HG03432 (cell line): ENCODE results near the gene EML5.
"Not testable (repeated sequence)": the region's sequence is repeated elsewhere in the genome, so short reads cannot be mapped to it uniquely, and the experiment has no call there.

Experiments used
- ATAC-seq: cut with Tn5 transposase; IDR thresholded peaks from one replicate; pipeline ENCODE4 v1.9.1; 2021; ENCODE audit warnings: mild to moderate bottlenecking, moderate library complexity; ENCODE audit not compliant: unreplicated experiment

EML5 gene

DNA sequence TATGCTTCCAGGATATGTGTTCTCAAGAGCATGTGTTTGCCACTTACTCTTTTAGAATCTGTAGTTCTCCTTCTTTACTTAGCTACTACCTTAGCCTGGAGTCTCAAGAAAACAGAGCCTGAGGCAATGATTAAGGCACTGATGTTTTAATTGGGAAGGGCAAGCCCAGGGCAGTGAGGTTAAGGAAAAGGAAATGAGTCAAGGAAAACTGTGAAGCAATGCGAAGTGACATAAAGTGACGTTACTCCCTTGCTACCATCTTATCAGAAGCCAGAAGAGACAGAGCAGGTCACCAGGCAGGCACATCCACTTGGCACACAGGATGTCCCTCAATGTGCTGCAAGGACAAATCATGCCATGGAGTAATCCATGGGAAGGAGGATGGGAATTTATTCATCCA, 11.3 kb upstream of the EML5 start:
- ATAC-seq: no peak

DNA sequence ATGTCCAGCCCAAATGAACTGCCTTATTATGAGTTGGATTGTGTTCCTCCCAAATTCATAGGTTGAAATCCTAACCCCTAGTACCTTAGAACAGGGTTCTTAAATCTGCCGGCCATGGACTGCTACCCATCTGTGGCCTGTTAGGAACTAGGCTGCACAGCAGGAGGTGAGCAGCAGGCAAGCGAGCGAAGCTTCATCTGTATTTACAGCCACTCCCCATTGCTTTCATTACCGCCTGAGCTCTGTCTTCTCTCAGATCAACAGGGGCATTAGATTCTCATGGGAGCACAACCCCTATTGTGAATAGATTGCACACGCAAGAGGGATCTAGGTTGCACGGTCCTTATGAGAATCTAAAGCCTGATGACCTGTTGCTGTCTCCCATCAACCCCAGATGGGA, 9.8 kb upstream of the EML5 start:
- no peak for ATAC-seq

DNA sequence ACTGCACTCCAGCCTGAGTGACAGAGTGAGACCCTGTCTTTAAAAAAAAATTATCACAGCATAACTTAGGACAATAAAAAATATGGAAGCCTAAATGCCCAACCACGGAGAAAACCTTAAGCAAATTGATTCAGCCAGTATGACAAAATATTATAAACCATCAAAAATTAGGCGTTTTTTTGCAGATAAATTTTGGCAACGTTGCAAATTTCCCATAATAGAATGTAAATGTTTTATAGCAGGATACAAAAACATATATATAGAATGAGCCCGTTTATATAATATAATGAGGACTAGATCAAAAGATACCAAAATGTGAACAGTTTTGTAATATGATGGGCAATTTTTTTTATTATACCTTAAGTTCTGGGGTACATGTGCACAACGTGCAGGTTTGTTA, 6.8 kb upstream of the EML5 start:
- ATAC-seq: no peak

DNA sequence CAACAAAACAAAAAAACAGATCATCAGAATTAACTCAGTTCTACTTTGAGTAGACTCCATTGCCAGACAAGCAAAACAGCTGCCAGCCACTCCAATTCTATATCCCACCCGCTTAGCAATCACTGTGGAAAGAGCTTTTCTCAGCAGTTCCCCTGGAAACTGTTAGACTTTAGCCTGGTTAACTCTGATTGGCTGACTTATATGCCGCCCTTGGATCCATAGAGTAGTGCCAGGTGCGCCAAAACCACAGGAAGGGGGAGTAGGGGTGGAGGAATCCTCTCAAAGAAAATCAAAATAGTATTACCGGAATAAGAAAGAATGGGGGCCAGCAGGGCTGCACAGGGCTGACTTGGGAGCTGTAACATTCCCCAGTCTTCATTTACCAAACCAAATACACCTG, 5.4 kb upstream of the EML5 start:
- ATAC-seq: no peak

DNA sequence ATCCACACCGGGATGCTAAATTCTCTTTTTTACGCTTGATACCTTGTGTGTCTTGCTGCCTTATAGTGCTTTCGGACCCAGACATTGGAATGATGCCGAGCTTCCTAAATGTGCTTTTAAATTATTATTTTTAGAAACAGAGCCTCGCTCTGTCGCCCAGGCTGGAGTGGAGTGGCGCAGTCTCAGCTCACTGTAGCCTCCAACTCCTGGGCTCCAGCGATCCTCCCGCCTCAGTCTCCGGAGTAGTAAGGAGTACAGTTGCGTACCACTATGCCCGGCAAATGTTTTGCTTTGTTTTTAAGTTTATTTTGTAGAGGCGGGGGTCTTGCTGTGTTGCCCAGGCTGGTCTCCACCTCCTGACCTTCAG, 489 bp upstream of the EML5 start:
- ATAC-seq: no peak

DNA sequence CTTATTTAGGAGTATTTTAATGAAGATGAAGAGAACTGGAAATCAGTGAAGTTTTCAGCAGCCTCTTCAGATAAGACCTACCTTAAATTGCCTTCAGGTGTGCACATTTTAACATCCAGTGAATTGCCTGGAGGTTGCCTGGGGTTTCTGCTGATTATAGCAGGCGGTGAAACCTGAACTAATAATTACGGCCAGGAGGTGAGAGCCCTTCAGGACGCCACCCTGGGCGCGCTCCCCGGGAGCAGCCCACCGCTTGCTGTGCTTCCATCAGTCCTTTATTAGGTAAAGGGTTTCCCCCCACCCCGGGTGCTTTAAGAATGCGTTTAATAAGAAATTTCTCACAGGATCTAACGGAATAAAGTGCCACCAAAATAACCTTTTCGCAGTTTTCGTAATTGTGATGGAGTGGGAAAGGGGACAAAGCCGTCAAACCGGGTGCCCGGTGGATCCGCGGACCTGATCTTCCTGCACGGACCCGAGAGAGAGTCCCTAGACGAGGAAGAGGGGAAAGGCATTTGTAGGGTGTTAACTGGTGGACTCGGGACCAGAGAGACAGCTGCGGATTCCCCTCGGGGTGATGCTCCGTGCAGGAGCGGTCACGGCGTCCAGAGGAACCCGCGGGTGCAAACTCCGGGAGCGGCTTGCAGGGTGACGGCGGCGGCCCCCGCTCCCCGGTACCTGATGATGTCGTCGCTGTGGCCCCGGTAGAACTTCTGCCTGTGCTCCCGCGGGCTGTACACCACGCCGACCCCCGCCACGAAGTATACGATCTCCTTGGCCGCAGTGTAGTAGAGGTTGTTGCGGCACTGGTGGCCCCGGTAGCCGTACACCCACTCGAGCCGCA, 902 bp downstream of the EML5 start:
- ATAC-seq: no peak

DNA sequence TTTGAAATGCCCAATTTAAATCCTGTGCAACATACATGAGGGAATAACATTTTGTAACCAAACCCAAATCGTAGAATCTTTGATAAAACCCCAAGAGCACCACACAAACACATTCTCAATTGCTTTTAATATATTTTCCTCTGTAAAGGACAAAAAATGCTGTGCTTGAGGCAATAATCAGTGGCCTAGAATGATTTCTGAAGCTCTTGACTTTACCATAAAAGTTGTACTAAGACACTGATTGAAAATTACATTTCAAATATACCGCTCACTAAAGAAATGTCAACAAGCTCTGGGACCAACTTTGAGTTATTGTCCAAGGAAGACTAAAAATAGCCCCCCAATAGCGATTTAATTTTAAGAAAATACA, 1.5 kb downstream of the EML5 start:
- no peak for ATAC-seq

DNA sequence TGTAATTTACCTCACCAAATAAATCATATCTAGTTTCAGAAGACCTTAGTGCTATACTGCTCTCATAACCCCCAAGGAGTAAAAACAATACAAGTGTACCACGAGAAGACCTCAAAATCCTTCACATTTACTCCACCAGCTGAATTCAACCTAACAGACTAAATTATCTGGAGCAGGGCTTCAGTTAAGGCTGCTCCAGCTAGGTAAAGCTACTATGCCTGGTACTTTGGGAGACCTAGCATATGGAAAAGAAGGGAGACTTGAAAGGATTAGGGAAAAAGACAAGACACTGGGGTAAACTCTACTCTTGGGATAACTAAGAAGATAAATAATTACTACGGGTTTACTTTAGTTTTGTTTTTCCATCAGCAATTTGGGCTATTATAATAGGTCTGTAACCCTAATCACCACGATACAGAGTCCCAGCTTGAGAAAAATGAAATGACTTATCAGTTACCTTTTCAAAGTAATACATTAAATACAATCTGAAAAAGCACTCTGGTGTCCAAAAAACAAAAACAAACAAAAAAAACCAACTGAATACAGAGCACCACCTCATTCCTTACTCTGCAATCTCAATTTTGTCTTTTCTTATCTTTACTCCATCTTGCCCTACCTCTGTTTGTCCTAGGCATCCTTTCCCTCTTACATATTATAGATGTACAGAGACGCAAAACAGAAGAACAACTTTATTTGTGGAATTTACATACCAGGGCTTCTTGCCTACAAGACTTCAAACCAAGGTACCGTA, 2.1 kb downstream of the EML5 start:
- no peak for ATAC-seq

DNA sequence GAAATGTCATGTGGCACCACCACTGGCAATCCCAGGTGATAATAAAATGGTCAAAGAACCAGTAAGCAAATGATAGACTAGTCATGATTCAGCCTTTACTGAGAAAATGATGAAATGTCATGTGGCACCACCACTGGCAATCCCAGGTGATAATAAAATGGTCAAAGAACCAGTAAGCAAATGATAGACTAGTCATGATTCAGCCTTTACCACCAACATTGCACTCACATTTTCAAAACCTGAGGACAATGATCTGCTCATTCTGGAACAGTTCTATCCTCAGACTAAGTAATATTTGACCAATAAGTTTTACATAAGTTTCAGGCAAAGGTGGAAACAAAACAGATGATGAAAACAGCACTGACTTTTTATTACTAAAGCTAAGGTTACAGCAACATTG, 3.2 kb downstream of the EML5 start:
- not testable (repeated sequence) for ATAC-seq

DNA sequence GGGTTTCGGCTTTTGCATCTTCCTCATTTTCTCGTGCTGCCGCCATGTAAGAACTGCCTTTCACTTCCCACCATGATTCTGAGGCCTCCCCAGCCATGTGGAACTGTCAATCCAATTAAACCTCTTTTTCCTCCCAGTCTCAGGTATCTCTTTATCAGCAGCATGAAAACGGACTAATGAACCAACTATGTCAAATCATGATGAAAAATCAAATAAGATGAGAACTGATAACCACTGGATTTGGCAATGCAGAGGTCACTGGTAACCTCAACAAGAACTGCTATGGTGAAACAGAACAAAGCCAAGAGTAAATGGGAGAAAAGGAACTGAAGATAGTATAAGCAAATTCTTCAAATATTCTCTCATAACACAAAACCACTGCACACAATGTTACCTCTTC, 6.0 kb downstream of the EML5 start:
- no peak for ATAC-seq

DNA sequence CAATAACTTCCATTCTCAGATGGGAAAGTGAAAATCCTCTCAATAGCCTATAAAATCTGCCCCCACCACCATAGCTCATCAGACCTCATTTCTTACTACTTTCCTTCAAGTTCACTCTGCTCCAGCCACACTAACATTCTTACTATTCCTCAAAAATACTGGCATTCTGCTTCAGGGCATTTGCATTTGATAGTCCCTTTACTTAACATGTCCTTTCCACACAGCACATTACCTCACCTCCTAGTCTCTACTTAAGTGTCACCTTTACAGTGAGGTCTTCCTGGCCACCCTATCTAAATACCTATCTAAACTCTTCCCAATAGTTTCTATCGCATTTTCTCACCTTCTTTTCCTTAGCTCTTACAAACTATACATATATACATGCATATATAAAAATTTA, 6.8 kb downstream of the EML5 start:
- ATAC-seq: no peak

DNA sequence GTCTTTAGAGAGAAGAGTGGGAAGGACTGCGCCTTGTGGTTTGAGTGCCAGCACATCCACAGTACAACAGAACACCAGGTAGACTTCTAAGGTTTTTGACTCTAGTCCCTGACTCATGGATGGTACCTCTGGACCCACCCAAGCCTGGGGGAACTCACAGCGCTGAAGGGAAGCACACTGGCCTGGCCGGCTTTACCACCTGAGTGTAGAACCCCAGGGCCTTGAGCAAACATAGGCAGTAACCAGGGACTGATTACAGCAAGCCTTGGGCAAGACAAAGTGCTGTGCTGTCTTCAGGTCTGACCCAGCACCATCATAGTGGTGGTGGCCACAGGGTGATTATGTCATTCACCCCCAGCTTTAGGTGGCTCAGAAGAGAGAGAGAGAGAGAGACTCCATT, 17.2 kb downstream of the EML5 start:
- no peak for ATAC-seq

DNA sequence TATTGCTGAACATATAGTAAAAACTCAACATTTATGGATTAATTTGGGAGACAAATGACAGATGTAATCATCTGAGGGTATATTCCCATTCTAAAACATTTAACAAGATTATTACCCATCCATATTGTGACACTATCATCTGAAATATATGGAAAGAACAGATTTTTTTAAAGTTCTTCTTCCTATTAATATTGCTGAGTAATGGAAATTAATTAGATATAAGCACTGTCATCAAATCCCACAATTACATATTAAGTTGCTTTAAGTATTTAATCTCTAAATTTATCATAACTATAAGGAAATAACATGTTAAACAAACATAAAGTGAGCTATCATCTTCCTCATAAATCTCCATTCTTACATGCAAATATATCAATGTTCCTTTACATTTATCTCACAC, 22.0 kb downstream of the EML5 start:
- ATAC-seq: no peak

DNA sequence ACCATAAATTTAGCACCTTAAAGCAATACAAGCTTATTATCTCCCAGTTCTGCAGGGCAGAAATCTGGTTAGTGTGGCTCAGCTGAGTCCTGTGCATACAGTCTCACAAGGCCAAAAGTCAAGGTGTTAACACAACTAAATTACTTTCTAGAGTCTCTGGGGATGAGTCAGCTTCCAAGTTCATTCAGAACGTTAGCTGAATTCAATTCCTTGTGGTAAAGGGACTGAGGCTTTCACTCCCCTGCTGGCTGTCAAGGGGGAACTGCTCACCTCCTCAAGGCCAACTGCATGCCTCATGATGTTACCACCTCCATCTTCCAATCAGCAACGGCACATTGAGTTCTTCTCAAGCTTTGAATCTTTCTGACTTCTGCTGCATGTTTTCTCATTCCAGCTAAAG, 27.6 kb downstream of the EML5 start:
- no peak for ATAC-seq

DNA sequence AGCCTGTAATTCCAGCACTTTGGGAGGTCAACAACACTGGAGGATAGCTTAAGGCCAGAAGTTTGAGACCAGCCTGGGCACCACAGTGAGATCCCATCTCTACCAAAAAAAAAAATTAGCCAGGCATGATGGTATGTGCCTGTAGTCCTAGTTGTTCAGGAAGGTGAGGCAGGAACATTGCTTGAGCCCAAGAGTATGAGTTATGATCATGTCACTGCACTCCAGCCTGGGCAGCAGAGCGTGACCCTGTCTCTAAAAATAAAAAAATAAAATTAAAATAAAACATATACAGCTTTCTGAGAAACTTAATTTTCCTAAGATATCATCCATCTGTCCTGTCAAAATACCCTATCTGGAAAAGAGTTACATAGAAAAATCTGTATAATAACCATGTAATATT, 38.9 kb downstream of the EML5 start:
- ATAC-seq: no peak

DNA sequence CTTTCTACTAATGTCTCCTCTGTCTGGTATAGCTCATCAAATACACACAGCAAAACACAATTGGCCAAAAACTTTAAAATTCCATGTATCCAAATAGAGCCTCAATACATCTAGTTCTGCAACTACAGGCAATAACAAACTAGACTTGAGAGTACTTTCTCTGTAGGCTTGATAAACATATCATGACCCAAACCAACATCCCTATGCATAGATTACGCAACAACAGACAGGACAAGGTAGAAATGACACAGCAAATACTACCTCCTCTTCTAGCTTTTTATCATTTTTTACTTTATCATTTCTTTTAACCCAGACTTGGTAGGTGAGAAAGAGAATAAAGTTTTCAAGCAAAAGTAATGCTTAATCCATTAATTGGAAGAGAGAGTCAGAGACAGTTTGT, 41.8 kb downstream of the EML5 start:
- no peak for ATAC-seq

DNA sequence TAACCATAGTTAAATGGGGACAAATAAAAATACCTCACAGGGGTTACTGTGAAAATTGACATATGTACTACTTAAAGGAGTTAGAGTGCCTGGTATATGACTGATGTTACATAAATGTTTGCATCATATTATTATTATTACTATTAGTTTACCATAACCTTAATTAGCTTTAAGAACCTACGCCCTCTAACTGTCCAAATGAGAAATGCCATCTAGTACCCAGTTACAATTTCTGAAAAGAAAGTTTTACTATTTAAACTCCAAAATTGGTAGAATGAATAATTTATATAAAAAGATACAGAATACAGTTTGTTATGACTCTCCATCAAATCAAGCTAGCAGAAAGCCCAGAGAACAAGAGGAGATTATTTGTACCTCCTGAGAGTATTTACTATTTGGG, 42.3 kb downstream of the EML5 start:
- ATAC-seq: no peak

DNA sequence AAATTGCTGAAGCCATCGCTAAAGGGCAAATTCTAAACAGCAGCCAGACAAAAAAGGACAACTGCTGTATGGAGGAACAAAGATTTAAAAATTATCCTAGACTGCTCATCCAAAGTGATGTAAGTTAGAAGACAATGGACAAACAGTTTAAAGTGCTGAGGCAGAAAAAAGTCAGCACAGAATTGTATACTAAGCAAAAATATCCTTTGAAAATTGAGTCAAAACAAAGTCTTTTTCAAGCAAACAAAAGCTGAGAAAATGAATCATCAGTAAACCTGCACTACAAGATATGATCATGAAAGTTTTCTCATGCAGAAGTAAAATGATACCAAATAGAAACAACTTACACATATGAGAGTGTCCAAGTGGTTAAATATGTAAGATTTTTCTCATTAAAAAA, 43.6 kb downstream of the EML5 start:
- ATAC-seq: no peak

DNA sequence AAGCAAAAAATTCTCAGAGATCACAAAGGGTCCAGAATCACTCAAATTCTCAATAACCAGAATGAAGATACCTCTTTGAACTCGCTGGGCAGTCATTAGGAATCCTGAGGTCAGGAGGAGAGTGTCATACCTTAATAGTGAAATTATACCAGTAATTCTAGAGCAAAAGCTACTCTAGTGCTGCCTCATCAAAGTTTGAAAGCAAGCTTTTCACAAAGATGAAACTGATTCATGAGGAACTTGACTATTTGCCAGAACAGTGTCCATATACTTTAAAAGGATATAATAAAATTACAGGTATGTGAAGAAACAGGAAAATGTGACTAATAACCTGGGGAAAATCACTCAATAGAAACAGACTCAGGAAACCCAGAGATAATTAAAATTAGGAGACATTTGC, 44.5 kb downstream of the EML5 start:
- ATAC-seq: no peak

DNA sequence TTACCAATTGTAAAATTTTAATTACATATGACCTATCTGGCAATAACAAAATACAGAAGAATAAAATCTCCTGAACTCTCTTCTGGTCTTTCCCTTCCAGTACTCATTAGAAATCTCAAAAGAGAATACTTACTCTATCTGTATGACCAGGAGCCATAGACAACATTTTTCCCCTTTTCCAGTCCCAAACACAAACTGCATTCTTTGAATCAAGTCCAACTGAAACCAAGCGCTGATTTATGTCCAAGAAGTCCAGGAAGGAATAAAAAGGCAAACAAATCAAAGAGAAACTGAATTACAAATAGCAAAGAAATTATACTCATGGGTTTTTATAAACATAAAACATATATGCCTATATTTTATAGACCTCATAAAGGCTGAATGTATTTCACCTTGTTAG, 46.7 kb downstream of the EML5 start:
- no peak for ATAC-seq

DNA sequence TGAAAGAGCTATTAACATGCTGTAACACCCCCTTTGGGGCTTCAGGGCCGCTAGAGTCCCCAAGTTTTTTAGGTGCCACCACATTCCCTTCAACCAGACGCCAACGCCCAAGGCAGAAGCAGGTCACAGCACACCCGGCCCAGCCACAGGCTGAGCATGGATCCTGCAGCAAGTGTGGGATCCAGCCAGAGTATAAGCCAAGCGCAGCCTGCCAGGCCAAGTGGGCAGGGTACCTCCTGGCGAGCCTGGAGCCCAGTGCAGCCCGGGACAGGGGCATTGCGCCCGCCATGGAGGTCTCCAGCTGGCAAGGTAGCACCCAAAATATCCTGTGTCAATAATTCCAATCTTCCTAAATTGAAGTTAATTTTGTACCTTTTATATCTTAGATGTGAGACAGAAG, 55.5 kb downstream of the EML5 start:
- no peak for ATAC-seq

DNA sequence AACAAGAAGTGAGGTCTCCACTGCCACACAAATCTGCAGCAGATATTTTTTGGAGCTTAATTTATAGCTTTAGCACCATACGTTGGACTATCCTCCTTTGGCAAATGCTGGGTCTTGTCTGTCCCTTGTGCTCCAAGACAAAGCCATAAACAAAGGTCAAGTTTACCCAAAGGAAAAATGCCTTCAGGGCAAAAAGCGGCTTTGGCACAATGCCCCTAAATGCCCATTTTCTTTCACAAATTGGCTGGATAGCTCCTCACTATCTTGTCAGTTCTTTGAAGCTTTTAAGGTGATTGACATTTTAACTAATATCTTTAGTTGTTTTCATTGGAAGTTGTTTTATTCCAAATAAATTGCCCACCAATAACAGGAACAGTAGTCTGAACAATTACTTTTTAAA, 59.6 kb downstream of the EML5 start:
- no peak for ATAC-seq

DNA sequence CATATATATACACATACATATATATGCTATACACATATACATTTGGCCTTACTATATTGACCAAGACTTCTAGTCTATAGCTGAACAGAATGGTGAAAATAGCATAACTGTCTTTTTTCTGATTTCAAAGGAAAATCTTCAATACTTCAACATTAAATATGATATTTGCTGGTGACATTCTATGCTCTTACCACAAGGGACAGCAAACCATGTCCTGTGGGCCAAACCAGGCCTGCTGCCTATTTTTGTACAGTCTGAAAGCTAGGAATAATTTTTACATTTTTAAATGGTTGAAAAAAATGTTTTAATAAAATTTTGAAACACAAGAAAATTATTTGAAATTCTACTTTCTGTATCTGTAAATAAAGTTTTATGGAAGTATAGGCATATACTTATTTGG, 63.6 kb downstream of the EML5 start:
- no peak for ATAC-seq
